Measurements from ENCODE around the gene BICDL2. TPM values are rescaled to one million over a fixed set of nuclear protein-coding genes. Genes with fewer than 3 reads are reported as not detected.

The BICDL2 gene
- total and polyA plus RNA-seq, 2 of the 4 experiments (the other 2 are of a cell fraction), result 0.17 to 0.18 TPM

GRCh38 chr16:3032624-3033023, 4.1 kb downstream of the BICDL2 start:
- no peaks in the 10 kb centered on the region for H3K4me1 ChIP-seq (ENCODE audit: control insufficient read depth, insufficient read depth, low read length)
- WGBS, 2 experiments (ENCODE audit: extremely low coverage in 2 of 2, insufficient read length in 1 of 2), result 53% methylated on average over 4 of the region's 7 CpGs; no CpG with 5 or more reads in 1 of the 2 experiments
- H4K20me1 ChIP-seq (ENCODE audit: insufficient read depth, low read length), result 0 out of 2 replicates have a peak, but pooled peaks cover 7% of the 10 kb centered on the region
- CTCF ChIA-PET, result interaction anchor here (1.5 to 1.7 kb wide), 2 partner anchors 16 to 100 kb away, joined by 3 to 7 read pairs; no protein-coding TSS in a partner anchor
- no peak overlapping the region for H4K5ac ChIP-seq (ENCODE audit: low read depth, low read length)
- H2AK5ac ChIP-seq (ENCODE audit: low read depth, low read length), result no peak overlapping the region
- intact Hi-C loops (cut with micrococcal nuclease), result no loop called here
- H2AK9ac ChIP-seq (replicated peaks; ENCODE audit: low read depth, low read length, poor library complexity), result no peak overlapping the region
- no peaks in the 10 kb centered on the region for H3K9me1 ChIP-seq (ENCODE audit: insufficient read depth, low read length)
- H3K27ac ChIP-seq (ENCODE audit: insufficient read depth, low read length), result no peak overlapping the region
- no TSS peak for BruUV-seq (replicated peaks)
- no peak overlapping the region for H3K14ac ChIP-seq (replicated peaks; ENCODE audit: low read depth, low read length)
- H3K9me3 ChIP-seq (ENCODE audit: control insufficient read depth, insufficient read depth, low read length), result no peaks in the 10 kb centered on the region
- H3K56ac ChIP-seq (ENCODE audit: extremely low read depth, insufficient read depth, low read length), result no peak overlapping the region
- in situ Hi-C loops (cut with MboI; ENCODE audit: low sequenced_read_pairs), result no loop called here
- no peak overlapping the region for H3K9ac ChIP-seq (ENCODE audit: low read depth, low read length)
- no peaks in the 10 kb centered on the region for H3K36me3 ChIP-seq (ENCODE audit: control insufficient read depth, insufficient read depth, low read length)
- no peak overlapping the region for H2BK20ac ChIP-seq (ENCODE audit: low read depth, low read length)
- H2BK120ac ChIP-seq (ENCODE audit: low read depth, low read length), result no peak overlapping the region
- H3K4me2 ChIP-seq (ENCODE audit: low read depth, low read length), result no peak overlapping the region
- no peak overlapping the region for H4K91ac ChIP-seq (ENCODE audit: insufficient read depth, low read depth, low read length)
- no peak for ATAC-seq (ENCODE audit: low read depth)
- no peak overlapping the region for H3K4me3 ChIP-seq (ENCODE audit: insufficient read depth, low read depth, low read length)
- H2BK5ac ChIP-seq (ENCODE audit: low read depth, low read length, poor library complexity, severe bottlenecking), result no peak overlapping the region
- H3K79me1 ChIP-seq (ENCODE audit: low read depth in 1 of 2, low read length in 2 of 2), result no peaks in the 10 kb centered on the region
- dilution Hi-C loops (cut with HindIII; ENCODE audit: low sequenced_read_pairs, unreplicated experiment), result no loop called here
- H4K8ac ChIP-seq (ENCODE audit: low read depth in 2 of 2, low read length in 2 of 2), result no peak overlapping the region
- TF ChIP-seq MAZ (IDR thresholded peaks at IDR 0.05; ENCODE audit: borderline replicate concordance, low read depth, low read length), result no peak
- TF ChIP-seq NFE2L2 (IDR thresholded peaks at IDR 0.05; ENCODE audit: low read depth, low read length), result no peak
- no peak for TF ChIP-seq USF2 (IDR thresholded peaks at IDR 0.05; ENCODE audit: low read depth, low read length)
- no peak for TF ChIP-seq CEBPB (IDR thresholded peaks at IDR 0.05; ENCODE audit: low read depth, low read length)
- TF ChIP-seq RAD21 (IDR thresholded peaks at IDR 0.05; ENCODE audit: low read length), result no peak
- no peak for TF ChIP-seq FOS (IDR thresholded peaks at IDR 0.05; ENCODE audit: low read depth, low read length)
- TF ChIP-seq RCOR1 (IDR thresholded peaks at IDR 0.05; ENCODE audit: insufficient replicate concordance, low read length), result no peak
- no peak for TF ChIP-seq RFX5 (IDR thresholded peaks at IDR 0.05; ENCODE audit: low read depth, low read length)
- no peak for TF ChIP-seq MAFK (IDR thresholded peaks at IDR 0.05; ENCODE audit: low read depth, low read length)
- TF ChIP-seq CHD1 (IDR thresholded peaks at IDR 0.05; ENCODE audit: low read depth, low read length), result no peak
- TF ChIP-seq MXI1 (IDR thresholded peaks at IDR 0.05; ENCODE audit: borderline replicate concordance, low read depth, low read length), result no peak
- TF ChIP-seq ELK1 (IDR thresholded peaks at IDR 0.05; ENCODE audit: borderline replicate concordance, low read depth, low read length), result no peak
- no peak for TF ChIP-seq POLR2A (IDR thresholded peaks at IDR 0.05; ENCODE audit: low read depth, low read length)
- no peak for TF ChIP-seq BHLHE40 (IDR thresholded peaks at IDR 0.05; ENCODE audit: low read depth, low read length)
- no peak for TF ChIP-seq SMC3 (IDR thresholded peaks at IDR 0.05; ENCODE audit: low read depth, low read length)
- TF ChIP-seq CTCF (conservative IDR thresholded peaks at IDR 0.05; ENCODE audit: low read depth, low read length), result no peak
- no peak for DNase-seq
- no peak overlapping the region for H3K4ac ChIP-seq (ENCODE audit: low read depth, low read length)
- no peak overlapping the region for H2AFZ ChIP-seq (replicated peaks; ENCODE audit: low read length, poor library complexity)
- H2BK15ac ChIP-seq (ENCODE audit: low read depth, low read length), result no peak overlapping the region
- POLR2A ChIA-PET (ENCODE audit: unreplicated experiment), result no interaction called here
- H3K23ac ChIP-seq (ENCODE audit: low read depth, low read length), result no peak overlapping the region
- peaks cover 62% of the 10 kb centered on the region for H3K27me3 ChIP-seq (ENCODE audit: control insufficient read depth, insufficient read depth, low read length)
- H3K18ac ChIP-seq (ENCODE audit: low read depth, low read length), result no peak overlapping the region

Measured in IMR-90 (cell line).